ENCODE measurements around the gene WDR90.

WDR90 gene

GRCh38 chr16:640614-641013 lies 8.6 kb upstream of the WDR90 start:
- DNase-seq, result no peak

GRCh38 chr16:641326-642188 lies 7.6 kb upstream of the WDR90 start, which contains the start of gene MCRIP2:
Gene MCRIP2, plus strand, starts transcription at chr16:641828. Its CDS starts 164 bp downstream, at chr16:641992.
- peak; percentile 42 for DNase-seq

GRCh38 chr16:642189-643049 lies 6.7 kb upstream of the WDR90 start:
- no peak for DNase-seq

GRCh38 chr16:643050-643368 lies 6.2 kb upstream of the WDR90 start:
- no peak for DNase-seq

GRCh38 chr16:644556-644955 lies 4.6 kb upstream of the WDR90 start:
- no peak for DNase-seq

- DNase-seq, result no peak
Measured at GRCh38 chr16:645852-646678, 3.1 kb upstream of the WDR90 start.

- no peak for DNase-seq
Measured at GRCh38 chr16:646679-647172, 2.4 kb upstream of the WDR90 start.

- DNase-seq, result no peak
Measured at GRCh38 chr16:647173-647902, 1.8 kb upstream of the WDR90 start.

GRCh38 chr16:648071-648780 lies 939 bp upstream of the WDR90 start:
- peak; percentile 17 for DNase-seq

GRCh38 chr16:649631-650030 lies 466 bp downstream of the WDR90 start:
- DNase-seq, result no peak

- DNase-seq, result no peak
Measured at GRCh38 chr16:651844-652243, 2.7 kb downstream of the WDR90 start.

GRCh38 chr16:652454-653305 lies 3.5 kb downstream of the WDR90 start:
- no peak for DNase-seq

- no peak for DNase-seq
Measured at GRCh38 chr16:654034-654433, 4.9 kb downstream of the WDR90 start.

GRCh38 chr16:657487-657886 lies 8.3 kb downstream of the WDR90 start:
- DNase-seq, result no peak

- no peak for DNase-seq
Measured at GRCh38 chr16:658679-659571, 9.8 kb downstream of the WDR90 start.

- DNase-seq, result no peak
Measured at GRCh38 chr16:659618-660017, 10.5 kb downstream of the WDR90 start.

GRCh38 chr16:660132-660458 lies 10.9 kb downstream of the WDR90 start:
- no peak for DNase-seq

GRCh38 chr16:660459-661183 lies 11.5 kb downstream of the WDR90 start:
- no peak for DNase-seq

All from DMS79 (cell line).